Measurements from ENCODE around the gene TUBB2B. TPM values are rescaled to one million over a fixed set of nuclear protein-coding genes. Genes with fewer than 3 reads are reported as not detected.
A peak's percentile ranks its signal among the peaks of the same experiment; 100 is the strongest.

The TUBB2B gene
- total and polyA plus RNA-seq, 4 experiments from 2014 or later = 0.22 to 0.32 TPM; not detected in 2

GRCh38 chr6:3263096-3263495 lies 35.6 kb upstream of the TUBB2B start:
- Mint-ChIP-seq H3K9me3 (no peaks in the 10 kb centered on the region), H3K36me3 (peaks cover 16 to 50% of the 10 kb centered on the region in 2 donors), H3K4me3 (peak overlapping the region in 3 of 8 donors; percentile 12 to 76 (median 51)), H3K27ac (peak overlapping the region in 2 of 7 donors; percentile 41 to 87), H3K27me3 (no peaks in the 10 kb centered on the region), H3K4me1 (peaks cover 29 to 69% (median 53%) of the 10 kb centered on the region in 4 donors)
- H3K9me3 ChIP-seq (ENCODE audit: control insufficient read depth in 1 of 2, low read length in 2 of 2) = no peaks in the 10 kb centered on the region
- peaks cover 19% of the 10 kb centered on the region for H3K36me3 ChIP-seq (ENCODE audit: insufficient read depth, low read length)
- H3K27me3 ChIP-seq (ENCODE audit: insufficient read depth, low read length) = no peaks in the 10 kb centered on the region
- CTCF ChIA-PET (ENCODE audit: partially characterized antibody) = interaction anchor here (0.5 to 4.4 kb wide), 3 partner anchors 9 to 371 kb away, joined by 3 to 33 read pairs (median 3); no protein-coding TSS in a partner anchor
- peaks cover 48% of the 10 kb centered on the region for H3K4me1 ChIP-seq (ENCODE audit: insufficient read depth, low read length)
- intact Hi-C loops (cut with micrococcal nuclease) = no loop called here
- POLR2A ChIA-PET (ENCODE audit: partially characterized antibody) = no interaction called here
- H3K27ac ChIP-seq (ENCODE audit: low read depth, low read length) = no peak overlapping the region
- no peak overlapping the region for H3K4me3 ChIP-seq (ENCODE audit: low read length in 2 of 2)
- DNase-seq = no peak

- ChIA-PET POLR2A (ENCODE audit: partially characterized antibody) (no interaction called here), CTCF (ENCODE audit: partially characterized antibody) (interaction anchor here (1.1 to 4.4 kb wide), 3 partner anchors 8 to 18 kb away, joined by 3 to 33 read pairs (median 5); no protein-coding TSS in a partner anchor)
- Histone ChIP-seq H3K9me3 (ENCODE audit: control insufficient read depth in 1 of 2, low read length in 2 of 2) (no peaks in the 10 kb centered on the region), H3K36me3 (ENCODE audit: insufficient read depth, low read length) (peaks cover 19% of the 10 kb centered on the region), H3K27ac (ENCODE audit: low read depth, low read length) (no peak overlapping the region), H3K27me3 (ENCODE audit: insufficient read depth, low read length) (no peaks in the 10 kb centered on the region), H3K4me1 (ENCODE audit: insufficient read depth, low read length) (peaks cover 48% of the 10 kb centered on the region), H3K4me3 (ENCODE audit: low read length in 2 of 2) (no peak overlapping the region)
- intact Hi-C loops (cut with micrococcal nuclease) = no loop called here
- H3K4me3 Mint-ChIP-seq = peak overlapping the region in 6 of 8 donors; percentile 35 to 93 (median 54)
- H3K36me3 Mint-ChIP-seq = peaks cover 16 to 42% of the 10 kb centered on the region in 2 donors
- no peak for DNase-seq
- H3K4me1 Mint-ChIP-seq = peaks cover 24 to 62% (median 45%) of the 10 kb centered on the region in 4 donors
- no peaks in the 10 kb centered on the region for H3K27me3 Mint-ChIP-seq
- peak overlapping the region; percentile 19 to 74 (median 32) for H3K27ac Mint-ChIP-seq
- H3K9me3 Mint-ChIP-seq = no peaks in the 10 kb centered on the region
Observed at GRCh38 chr6:3261921-3262320, 34.5 kb upstream of the TUBB2B start.

GRCh38 chr6:3261518-3261820 lies 34.0 kb upstream of the TUBB2B start:
- H3K4me1 ChIP-seq (ENCODE audit: insufficient read depth, low read length) = peaks cover 48% of the 10 kb centered on the region
- CTCF ChIA-PET (ENCODE audit: partially characterized antibody) = interaction anchor here (1.7 to 4.4 kb wide), 2 partner anchors 10 to 18 kb away, joined by 5 to 33 read pairs; no protein-coding TSS in a partner anchor
- peak overlapping the region in 7 of 8 donors; percentile 63 to 96 (median 93) for H3K4me3 Mint-ChIP-seq
- DNase-seq = no peak
- peaks cover 16 to 41% of the 10 kb centered on the region in 2 donors for H3K36me3 Mint-ChIP-seq
- H3K27ac ChIP-seq (ENCODE audit: low read depth, low read length) = no peak overlapping the region
- POLR2A ChIA-PET (ENCODE audit: partially characterized antibody) = no interaction called here
- no peaks in the 10 kb centered on the region for H3K27me3 Mint-ChIP-seq
- no peaks in the 10 kb centered on the region for H3K27me3 ChIP-seq (ENCODE audit: insufficient read depth, low read length)
- H3K9me3 ChIP-seq (ENCODE audit: control insufficient read depth in 1 of 2, low read length in 2 of 2) = no peaks in the 10 kb centered on the region
- H3K4me1 Mint-ChIP-seq = peaks cover 24 to 60% (median 44%) of the 10 kb centered on the region in 4 donors
- H3K4me3 ChIP-seq (ENCODE audit: low read length in 2 of 2) = no peak overlapping the region
- H3K9me3 Mint-ChIP-seq = peaks cover 0 to 1% (median 0%) of the 10 kb centered on the region in 8 donors
- peaks cover 19% of the 10 kb centered on the region for H3K36me3 ChIP-seq (ENCODE audit: insufficient read depth, low read length)
- peak overlapping the region in 3 of 7 donors; percentile 22 to 78 (median 75) for H3K27ac Mint-ChIP-seq
- intact Hi-C loops (cut with micrococcal nuclease) = no loop called here

- ChIA-PET CTCF (ENCODE audit: partially characterized antibody) (interaction anchor here (0.5 to 4.4 kb wide), 5 partner anchors 10 to 338 kb away, joined by 3 to 33 read pairs (median 5); no protein-coding TSS in a partner anchor), POLR2A (ENCODE audit: partially characterized antibody) (interaction anchor here (2.7 kb wide), 1 partner anchor 10 kb away, joined by 10 read pairs; no protein-coding TSS in a partner anchor)
- Mint-ChIP-seq H3K27ac (peak overlapping the region; percentile 19 to 78 (median 72)), H3K27me3 (no peaks in the 10 kb centered on the region), H3K4me1 (peaks cover 24 to 56% (median 42%) of the 10 kb centered on the region in 4 donors), H3K36me3 (peaks cover 16 to 38% of the 10 kb centered on the region in 2 donors), H3K4me3 (peak overlapping the region; percentile 63 to 96 (median 89)), H3K9me3 (peaks cover 0 to 1% (median 0%) of the 10 kb centered on the region in 8 donors)
- Histone ChIP-seq H3K9me3 (ENCODE audit: control insufficient read depth in 1 of 2, low read length in 2 of 2) (no peaks in the 10 kb centered on the region), H3K36me3 (ENCODE audit: insufficient read depth, low read length) (peaks cover 19% of the 10 kb centered on the region), H3K4me1 (ENCODE audit: insufficient read depth, low read length) (peaks cover 48% of the 10 kb centered on the region), H3K27ac (ENCODE audit: low read depth, low read length) (no peak overlapping the region), H3K4me3 (ENCODE audit: low read length in 2 of 2) (no peak overlapping the region), H3K27me3 (ENCODE audit: insufficient read depth, low read length) (no peaks in the 10 kb centered on the region)
- no peak for DNase-seq
- intact Hi-C loops (cut with micrococcal nuclease) = no loop called here
Observed at GRCh38 chr6:3260772-3261517, 33.5 kb upstream of the TUBB2B start.

- no peaks in the 10 kb centered on the region for H3K9me3 ChIP-seq (ENCODE audit: control insufficient read depth in 1 of 2, low read length in 2 of 2)
- Mint-ChIP-seq H3K36me3 (peaks cover 16 to 35% of the 10 kb centered on the region in 2 donors), H3K4me3 (peak overlapping the region; percentile 79 to 99 (median 94)), H3K9me3 (peaks cover 0 to 1% (median 0%) of the 10 kb centered on the region in 8 donors), H3K27ac (peak overlapping the region in 3 of 7 donors; percentile 69 to 92 (median 72)), H3K27me3 (no peaks in the 10 kb centered on the region), H3K4me1 (peaks cover 24 to 56% (median 42%) of the 10 kb centered on the region in 4 donors)
- H3K36me3 ChIP-seq (ENCODE audit: insufficient read depth, low read length) = peaks cover 19% of the 10 kb centered on the region
- POLR2A ChIA-PET (ENCODE audit: partially characterized antibody) = interaction anchor here (1.0 to 2.7 kb wide), 4 partner anchors 10 to 589 kb away, joined by 3 to 10 read pairs (median 10); partner anchors contain the start of genes FAM50B and TUBB2A
- no peak for DNase-seq
- CTCF ChIA-PET (ENCODE audit: partially characterized antibody) = interaction anchor here (0.5 to 4.4 kb wide), 9 partner anchors 9 to 472 kb away, joined by 3 to 33 read pairs (median 5); no protein-coding TSS in a partner anchor
- H3K27me3 ChIP-seq (ENCODE audit: insufficient read depth, low read length) = no peaks in the 10 kb centered on the region
- peaks cover 48% of the 10 kb centered on the region for H3K4me1 ChIP-seq (ENCODE audit: insufficient read depth, low read length)
- intact Hi-C loops (cut with micrococcal nuclease) = no loop called here
- no peak overlapping the region for H3K27ac ChIP-seq (ENCODE audit: low read depth, low read length)
- H3K4me3 ChIP-seq (ENCODE audit: low read length in 2 of 2) = no peak overlapping the region
Observed at GRCh38 chr6:3260296-3260695, 32.8 kb upstream of the TUBB2B start.

- Histone ChIP-seq H3K4me1 (ENCODE audit: insufficient read depth, low read length) (peaks cover 48% of the 10 kb centered on the region), H3K9me3 (ENCODE audit: control insufficient read depth in 1 of 2, low read length in 2 of 2) (no peaks in the 10 kb centered on the region), H3K27me3 (ENCODE audit: insufficient read depth, low read length) (no peaks in the 10 kb centered on the region), H3K27ac (ENCODE audit: low read depth, low read length) (peak overlapping the region; percentile 70), H3K4me3 (ENCODE audit: low read length in 2 of 2) (peak overlapping the region; percentile 44 to 67), H3K36me3 (ENCODE audit: insufficient read depth, low read length) (peaks cover 16% of the 10 kb centered on the region)
- peak overlapping the region; percentile 93 to 99 (median 96) for H3K4me3 Mint-ChIP-seq
- H3K4me1 Mint-ChIP-seq = peaks cover 23 to 50% (median 38%) of the 10 kb centered on the region in 4 donors
- CTCF ChIA-PET (ENCODE audit: partially characterized antibody) = interaction anchor here (0.6 to 4.4 kb wide), 10 partner anchors 8 to 719 kb away, joined by 3 to 33 read pairs (median 3); partner anchors contain the start of genes BPHL, FAM50B and TUBB2A
- H3K9me3 Mint-ChIP-seq = peaks cover 0 to 1% (median 0%) of the 10 kb centered on the region in 8 donors
- DNase-seq = peak in 4 of 5 donors; percentile 23 to 45 (median 30)
- peaks cover 10 to 27% of the 10 kb centered on the region in 2 donors for H3K36me3 Mint-ChIP-seq
- POLR2A ChIA-PET (ENCODE audit: partially characterized antibody) = interaction anchor here (0.6 to 2.7 kb wide), 18 partner anchors 8 to 761 kb away, joined by 3 to 10 read pairs (median 3); partner anchors contain the start of genes BPHL, FAM50B, NQO2 and RIPK1
- H3K27ac Mint-ChIP-seq = peak overlapping the region; percentile 92 to 99 (median 95)
- H3K27me3 Mint-ChIP-seq = no peaks in the 10 kb centered on the region
- intact Hi-C loops (cut with micrococcal nuclease) = loop anchor here (2.0 to 10.0 kb wide), 9 partner anchors 97 to 1518 kb away; partner anchors contain the start of genes BPHL, CDYL, ECI2 and NQO2
Observed at GRCh38 chr6:3259491-3259958, 32.1 kb upstream of the TUBB2B start.

Measured in CD4-positive, alpha-beta memory T cell (primary cell).